CD4-positive, alpha-beta T cell treated with Interleukin-17A for 1 hour (primary cell): Measurements from ENCODE around the gene SMCO4.
"Not testable (repeated sequence)": the region's sequence is repeated elsewhere in the genome, so short reads cannot be mapped to it uniquely, and the experiment has no call there.

ENCODE experiments used
- DNase-seq: peaks from one replicate; pipeline ENCODE4 v3.0.0-alpha.2; 2020

Gene SMCO4, protein sequence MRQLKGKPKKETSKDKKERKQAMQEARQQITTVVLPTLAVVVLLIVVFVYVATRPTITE

DNA sequence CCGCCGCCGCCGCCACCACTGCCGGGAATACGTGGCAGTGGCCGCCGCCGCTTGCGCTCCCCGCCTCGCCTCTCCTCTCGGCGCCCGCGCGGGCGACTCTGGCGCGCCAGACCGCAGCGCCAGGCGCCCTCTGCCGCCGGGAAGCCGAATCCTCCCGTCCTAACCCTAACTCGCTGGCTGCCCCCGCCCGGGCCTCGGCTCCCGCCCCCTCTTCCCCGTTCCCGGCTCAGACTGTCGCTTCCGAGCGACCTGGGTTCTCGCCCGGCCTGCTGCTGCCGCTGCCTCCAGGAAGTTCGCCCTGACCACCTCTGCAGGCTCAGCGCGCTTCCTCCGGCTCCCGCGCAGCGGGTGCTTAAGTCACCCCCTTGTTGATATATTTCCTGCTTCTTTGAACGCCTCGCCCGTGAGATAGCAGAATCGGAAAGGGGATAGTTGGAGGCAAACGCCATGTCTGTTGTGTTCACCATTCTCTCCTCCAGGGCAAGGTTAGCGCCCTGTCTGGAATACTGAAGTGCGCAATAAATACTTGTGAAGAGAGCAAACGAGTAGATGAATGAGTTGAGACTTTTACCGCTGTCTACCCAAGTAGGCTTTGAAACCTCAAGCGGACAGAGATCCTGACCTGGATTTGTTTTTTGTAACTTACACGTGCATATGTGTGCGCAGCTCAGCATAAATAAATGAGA is at the start of gene SMCO4:
SMCO4 (minus strand) TSS at position 100 of the 686 bp plus-strand sequence. CDS start 64,202 bp downstream, outside the sequence.
- peak; percentile 64 for DNase-seq

DNA sequence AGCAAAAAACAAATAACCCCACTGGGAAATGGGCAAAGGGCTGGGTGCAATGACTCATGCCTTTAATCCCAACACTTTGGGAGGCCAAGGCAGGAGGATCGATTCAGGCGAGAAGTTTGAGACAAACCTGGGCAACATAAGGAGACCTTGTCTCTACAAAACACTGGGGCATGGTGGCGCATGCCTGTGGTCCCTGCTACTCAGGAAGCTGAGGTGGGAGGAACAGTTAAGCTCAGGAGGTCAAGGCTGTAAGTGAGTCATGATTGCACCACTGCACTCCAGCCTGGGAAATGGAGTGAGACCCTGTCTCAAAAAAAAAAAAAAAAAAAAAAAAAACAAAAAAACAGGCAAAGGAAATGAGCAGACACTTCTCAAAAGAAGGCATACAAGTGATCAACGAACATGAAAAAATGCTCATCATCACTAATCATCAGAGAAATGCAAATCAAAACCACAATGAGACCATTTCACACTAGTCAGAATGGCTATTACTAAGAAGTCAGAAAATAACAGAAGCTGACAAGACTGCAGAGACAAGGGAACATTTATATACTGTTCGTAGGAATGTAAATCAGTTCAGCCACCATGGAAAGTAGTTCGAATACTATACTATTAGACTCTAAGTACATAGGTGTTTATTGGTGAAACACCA is 48.2 kb upstream of the SMCO4 start:
- no peak for DNase-seq

DNA sequence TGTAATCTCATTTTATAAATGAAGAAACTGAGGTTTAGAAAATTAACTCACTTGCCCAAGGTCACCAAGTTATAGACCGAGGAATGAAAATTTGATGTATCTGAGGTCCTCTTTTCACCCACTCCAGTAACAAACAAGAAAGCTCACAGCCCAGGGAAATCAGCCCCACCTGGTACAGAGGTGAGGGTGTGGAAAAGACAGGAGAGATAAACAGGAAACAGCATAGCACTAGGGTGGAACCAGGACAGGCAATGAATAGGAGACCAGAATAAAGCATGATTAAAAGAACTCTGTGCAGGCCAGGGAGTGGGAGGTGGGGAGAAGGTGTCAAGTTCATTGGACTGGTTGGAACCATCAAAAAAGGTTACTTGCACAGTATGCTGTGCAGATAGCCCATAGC is 46.2 kb upstream of the SMCO4 start:
- DNase-seq, result no peak

DNA sequence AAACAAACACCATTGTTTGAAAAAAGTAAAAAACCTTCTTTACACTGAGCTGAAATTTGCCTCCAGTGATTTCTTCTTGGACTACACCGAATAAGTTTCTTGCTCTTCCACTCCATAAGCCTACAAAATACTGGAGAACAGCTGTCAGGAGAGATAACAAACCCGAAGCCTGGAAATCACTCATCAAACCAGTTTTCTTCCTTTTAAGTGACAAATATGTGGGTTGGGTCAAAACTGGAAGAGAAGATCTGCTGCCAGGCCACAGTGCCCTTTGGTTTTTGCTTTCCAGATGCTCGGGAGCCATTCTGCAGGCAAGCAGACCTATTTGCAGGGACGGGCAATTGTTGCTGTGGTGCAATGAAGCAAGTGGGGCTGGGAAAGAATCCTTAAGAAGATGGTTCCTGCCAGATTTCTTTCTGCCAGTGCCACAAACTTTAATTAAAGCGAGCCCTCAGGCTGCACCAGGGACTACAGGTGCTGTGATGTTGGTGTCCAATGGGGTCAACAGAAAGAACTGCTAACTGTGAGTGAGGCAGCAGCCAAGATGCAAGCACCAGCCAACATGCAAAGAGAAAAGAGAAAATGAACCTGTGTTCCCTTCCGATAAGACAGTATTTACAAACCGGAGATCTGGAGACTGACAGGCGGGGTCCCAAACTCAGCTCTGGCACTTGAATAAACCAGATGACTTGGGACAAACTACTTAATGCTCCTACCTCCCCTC is 44.8 kb upstream of the SMCO4 start:
- DNase-seq, result no peak

DNA sequence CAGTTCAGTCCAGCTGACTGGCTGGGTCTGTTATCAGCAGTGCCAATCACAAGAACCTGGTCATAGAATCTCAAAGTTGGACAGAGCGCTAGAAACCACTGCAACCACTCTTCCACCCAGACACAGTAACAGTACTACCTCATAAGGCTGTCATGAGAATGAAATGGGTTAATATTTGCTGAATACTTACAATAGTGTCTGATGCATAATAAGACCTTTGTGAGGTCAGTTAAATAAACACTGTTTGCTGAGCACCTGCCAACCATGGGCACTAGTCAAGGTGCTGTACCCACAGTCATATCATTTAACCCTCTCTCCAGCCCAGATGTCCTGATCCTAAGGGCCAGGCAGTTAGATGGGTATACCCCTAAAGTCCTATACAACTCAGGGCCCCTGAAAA is 44.2 kb upstream of the SMCO4 start:
- not testable (repeated sequence) for DNase-seq

DNA sequence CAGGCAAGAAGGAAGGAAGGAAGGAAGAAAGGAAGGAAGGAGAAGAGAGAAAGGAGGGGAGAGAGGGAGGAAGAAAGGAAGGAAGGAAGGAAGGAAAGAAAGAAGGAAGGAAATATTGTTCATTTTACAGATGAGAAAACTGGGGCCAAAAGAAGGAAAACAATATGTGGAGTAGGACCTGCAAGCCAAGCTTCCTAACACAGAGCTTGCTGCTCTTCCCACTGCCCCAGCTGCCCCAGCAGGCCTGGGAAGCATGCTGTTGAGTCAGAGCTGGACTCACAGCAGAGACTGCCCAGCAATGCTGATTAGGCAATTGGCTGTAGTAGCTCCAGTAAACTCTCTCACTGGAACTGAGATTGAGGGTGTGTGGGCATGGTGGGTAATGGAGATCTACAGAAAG is 42.6 kb upstream of the SMCO4 start:
- no peak for DNase-seq

DNA sequence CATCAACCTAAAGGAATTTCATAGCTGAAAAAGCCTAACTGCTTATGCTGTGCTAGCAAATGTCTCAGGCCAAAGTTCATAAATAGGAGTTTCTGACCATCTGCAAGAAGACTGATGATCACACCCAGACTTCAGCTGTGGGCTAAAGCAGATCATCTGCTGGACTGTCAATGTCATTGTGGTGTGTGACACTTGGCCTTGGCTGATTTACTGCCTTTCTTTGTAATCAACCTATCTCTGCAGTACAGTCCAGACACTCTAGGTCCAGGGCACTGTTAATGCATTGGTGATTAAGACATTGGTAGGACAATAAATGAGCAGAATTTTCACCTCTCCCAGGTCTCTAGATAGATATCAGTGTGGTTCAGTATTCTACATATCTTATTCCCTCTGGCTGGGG is 40.3 kb upstream of the SMCO4 start:
- no peak for DNase-seq

DNA sequence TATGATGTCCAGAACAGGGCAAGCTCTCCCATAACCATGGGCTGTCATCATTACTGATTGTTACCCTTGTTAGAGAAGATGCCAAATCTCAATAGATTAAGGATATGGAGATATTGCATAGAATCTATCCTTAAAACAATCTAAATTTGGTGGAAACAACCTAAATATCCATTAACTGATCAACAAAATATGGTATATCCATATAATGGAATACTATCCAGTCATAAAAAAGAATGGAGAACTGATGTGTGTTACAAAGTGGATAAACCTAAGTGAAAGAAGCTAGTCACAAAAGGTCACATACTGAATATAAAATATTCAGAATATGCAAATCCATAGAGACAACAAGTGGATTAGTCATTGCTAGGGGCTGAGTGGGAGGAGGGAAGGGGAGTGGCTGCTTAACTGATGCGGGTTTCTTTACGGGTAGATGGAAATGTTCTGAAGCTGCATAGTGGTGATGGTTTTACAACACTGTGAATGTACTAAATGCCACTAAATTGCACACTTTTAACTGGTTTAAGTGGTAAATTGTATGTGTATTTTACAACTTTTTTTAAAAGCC is 36.1 kb upstream of the SMCO4 start:
- no peak for DNase-seq

DNA sequence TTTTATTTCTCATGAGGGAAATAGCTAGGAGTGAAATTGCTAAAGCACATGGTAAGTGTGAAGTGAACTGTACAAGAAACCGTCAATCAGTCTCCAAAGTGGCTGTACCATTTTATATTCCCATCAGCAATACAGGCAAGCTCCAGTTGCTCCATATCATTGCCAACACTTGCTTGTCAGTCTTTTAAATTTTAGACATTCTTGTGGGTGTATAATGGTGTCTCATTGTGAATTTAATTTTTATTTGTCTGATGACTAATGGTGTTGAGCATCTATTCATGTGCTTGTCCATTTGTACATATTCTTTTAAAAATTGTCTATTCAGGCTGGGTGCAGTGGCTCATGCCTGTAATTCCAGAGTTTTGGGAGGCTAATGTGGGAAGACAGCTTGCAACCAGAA is 34.1 kb upstream of the SMCO4 start:
- no peak for DNase-seq

DNA sequence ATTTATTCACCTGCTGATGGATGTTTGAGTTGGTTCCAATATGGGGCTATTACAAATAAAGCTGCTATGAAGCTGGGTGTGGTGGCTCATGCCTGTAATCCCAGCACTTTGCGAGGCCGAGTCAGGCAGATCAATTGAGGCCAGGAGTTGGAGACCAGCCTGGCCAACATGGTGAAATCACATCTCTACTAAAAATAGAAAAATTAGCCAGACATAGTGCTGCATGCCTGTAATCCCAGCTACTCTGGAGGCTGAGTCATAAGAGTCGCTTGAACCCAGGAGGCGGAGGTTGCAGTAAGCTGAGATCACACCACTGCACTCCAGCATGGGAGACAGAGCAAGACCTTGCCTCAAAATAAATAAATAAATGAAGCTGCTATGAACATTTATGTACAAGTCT is 33.7 kb upstream of the SMCO4 start:
- not testable (repeated sequence) for DNase-seq

DNA sequence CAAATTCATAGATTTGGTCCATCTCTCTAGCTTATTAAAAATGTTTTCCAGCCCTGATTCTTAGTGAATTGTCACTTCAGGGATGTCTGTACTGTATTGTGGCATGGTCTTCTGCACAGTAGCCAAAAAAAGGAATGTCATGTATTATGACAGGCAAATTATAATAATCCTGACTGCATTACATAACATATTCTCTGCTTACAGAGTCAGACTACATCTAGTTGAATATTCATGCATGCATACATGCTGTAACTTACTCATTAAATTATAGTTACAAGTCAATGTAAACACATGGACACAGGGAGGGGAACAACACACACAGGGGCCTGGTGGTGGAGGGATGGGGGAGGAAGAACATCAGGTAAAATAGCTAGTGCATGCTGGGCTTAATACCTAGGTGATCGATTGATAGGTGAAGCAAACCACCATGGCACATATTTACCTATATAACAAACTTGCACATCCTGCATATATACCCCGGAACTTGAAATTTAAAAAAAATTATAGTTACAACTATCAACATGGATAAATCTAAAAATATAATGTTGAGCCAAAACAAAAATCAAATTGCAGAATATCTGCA is 31.5 kb upstream of the SMCO4 start:
- DNase-seq, result no peak

DNA sequence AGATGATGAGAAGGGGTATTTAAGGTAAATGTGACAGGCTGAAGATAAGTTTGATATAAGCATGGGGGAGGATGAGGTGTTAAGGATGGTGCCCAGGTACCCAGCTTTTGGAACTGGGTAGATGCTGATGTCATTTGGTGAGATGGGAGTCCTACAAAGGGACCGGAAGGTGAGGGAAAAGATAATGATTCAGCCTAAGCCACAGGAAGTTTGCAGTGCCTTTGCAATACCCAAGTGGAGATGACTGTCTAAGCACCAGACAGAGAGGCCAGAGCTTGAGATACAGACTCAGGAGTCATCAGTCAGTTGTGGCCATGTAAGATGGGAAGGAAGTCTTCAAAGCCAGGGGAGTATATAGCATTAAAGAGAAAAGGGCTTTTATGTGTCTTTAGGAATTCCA is 30.0 kb upstream of the SMCO4 start:
- DNase-seq, result no peak

DNA sequence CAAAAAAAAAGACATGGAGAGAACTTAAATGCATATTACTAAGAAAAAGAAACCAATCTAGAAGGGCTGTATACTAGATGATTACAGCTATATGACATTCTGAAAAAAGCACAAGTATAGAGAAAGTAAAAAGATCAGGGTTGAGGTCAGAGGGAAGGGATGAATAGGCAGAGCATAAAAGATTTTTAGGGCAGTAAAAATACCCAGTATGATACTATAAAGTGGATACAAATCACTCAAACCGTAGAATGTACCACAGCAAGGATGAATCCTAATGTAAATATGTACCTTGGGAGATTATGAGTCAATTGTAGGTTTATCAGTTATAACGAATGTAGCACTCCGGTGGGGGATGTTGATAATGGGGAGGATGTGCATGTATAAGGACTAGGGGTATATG is 29.4 kb upstream of the SMCO4 start:
- DNase-seq, result no peak

DNA sequence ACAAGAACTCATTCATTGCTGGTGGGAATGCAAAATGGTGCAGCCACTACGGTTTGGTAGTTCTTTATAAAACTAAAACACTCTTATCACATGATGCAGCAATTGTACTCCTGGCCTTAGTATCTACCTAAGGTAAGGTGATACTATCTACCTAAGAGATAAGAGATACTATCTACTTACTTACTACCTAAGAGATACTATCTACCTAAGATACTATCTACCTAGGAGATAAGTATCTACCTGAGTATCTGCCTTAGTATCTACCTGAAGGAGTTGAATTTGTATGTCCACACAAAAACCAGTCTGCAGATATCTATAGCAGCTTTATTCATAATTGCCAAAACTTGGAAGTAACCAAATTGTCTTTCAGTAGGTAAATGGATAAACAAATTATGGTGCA is 29.0 kb upstream of the SMCO4 start:
- DNase-seq, result no peak

DNA sequence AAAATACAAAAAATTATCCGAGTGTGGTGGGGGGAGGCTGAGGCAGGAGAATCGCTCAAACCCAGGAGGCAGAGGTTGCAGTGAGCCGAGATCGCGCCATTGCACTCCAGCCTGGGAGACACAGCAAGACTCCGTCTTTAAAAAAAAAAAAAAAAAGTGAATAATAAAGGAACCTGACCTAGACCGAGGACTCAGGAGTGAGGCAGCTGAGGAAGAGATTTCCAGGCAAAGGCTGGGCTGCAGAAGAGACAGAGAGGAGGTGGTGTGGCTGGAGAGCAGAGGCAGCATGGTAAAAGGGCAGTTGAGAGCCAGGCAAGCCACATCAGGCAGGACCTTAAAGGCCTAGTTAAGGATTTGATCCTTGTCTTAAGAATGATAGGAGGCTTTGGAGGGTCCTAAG is 28.4 kb upstream of the SMCO4 start:
- DNase-seq, result no peak

DNA sequence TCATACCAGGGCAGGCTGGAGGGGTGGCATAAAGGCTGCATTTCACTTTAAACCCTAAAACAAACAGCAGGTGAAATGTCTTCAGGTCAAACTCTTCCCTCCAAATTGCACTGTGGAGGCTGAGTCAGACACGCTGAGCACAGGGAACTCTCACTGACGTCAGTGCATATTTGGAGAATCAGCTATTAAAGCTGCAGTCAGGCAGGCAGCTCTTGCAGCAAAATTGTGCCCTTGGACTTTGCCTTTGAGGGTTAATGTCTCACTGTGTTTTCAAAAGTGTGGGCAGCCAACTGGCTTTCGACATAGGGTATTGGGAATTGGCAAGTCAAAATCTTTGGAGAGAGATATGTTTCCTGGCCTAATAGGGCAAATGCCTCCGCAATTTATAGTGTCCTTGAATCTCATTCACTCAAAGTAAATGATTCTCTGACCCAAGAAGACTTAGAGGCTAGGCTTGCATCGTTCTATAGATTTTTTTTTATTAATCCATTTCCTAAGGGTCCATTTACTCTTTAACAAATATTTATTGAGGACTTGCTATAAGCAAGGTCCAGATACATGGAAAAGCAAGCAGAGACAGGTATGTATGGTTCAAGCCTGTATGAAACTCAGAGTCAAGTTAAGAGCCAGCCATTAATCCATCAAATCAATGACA is 27.7 kb upstream of the SMCO4 start:
- no peak for DNase-seq

DNA sequence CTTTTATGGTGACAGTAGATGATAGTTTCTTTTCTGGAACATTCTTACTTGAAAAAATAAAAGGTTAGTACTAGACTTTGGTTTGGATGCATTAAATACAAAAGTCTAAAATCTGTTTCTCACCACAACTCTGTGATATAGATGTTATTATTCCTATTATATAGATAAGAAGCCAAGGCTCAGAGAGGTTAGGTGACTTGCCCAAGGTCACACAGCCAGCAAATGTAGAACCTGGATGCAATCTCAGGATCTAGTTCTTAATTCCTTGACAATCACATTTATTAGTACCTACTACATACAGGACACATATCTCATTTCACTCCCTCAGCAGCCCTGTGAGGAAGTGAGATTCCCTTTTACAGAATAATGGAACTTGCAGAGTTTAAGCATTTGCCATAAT is 26.3 kb upstream of the SMCO4 start:
- DNase-seq, result no peak

DNA sequence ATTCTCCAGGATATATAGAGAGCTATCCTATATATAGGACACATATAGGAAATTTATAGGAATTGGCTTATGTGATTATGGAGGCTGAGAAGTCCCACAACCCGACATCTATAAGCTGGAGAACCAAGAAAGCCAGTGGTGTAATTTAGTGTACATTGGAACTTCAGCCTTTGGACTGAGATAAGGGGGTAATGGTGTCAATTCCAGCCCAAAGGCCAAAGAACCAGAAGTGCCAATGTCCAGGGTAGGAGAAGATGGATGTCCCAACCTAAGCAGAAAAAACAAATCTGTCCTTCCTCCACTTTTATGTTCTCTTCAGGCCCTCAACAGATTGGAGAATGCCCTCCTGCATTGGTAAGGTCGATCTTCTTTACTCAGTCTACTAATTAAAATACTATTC is 25.5 kb upstream of the SMCO4 start:
- no peak for DNase-seq

DNA sequence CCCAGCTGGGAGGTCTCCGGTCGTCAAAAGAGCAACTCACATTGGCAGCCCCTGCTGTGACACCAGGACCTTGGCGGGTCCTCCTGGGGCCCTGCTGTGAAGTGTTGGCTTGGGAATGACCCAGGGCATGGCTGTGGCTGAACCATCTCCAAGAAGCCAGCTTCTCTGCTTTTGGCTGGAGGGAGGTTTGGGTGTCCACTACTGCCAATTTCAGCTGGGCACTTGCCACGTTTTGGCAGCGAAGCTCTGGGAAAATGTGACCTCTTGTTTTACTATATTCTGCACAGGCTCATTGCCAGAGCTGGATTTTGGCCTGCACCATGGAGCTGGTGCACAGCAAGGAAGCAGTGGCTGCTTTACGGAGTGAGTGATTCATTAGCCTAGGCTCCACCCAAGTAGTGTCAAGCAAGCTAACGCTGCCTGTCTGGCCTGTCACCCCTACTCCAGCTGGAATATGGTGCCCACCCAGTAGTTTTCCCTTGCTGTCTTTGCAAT is 24.3 kb upstream of the SMCO4 start:
- no peak for DNase-seq

DNA sequence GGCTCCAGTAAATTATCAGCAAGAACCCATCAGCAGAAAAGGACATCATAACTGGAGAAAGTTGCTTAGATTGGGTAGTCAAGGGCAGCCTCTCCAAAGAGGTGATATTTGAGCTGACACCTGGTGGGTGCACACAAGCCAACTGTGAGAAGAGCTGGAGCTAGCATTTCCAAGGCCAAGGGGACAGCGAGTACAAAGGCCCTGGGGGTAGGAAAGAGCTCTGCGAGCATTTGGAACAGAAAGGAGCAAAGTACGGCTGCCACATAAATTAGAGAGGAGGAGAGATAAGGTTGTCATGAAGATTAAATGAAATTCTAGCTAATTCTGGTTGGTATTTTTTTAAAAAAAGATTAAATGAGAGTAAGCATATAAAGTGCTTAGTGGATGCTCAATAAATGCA is 21.7 kb upstream of the SMCO4 start:
- DNase-seq, result no peak

DNA sequence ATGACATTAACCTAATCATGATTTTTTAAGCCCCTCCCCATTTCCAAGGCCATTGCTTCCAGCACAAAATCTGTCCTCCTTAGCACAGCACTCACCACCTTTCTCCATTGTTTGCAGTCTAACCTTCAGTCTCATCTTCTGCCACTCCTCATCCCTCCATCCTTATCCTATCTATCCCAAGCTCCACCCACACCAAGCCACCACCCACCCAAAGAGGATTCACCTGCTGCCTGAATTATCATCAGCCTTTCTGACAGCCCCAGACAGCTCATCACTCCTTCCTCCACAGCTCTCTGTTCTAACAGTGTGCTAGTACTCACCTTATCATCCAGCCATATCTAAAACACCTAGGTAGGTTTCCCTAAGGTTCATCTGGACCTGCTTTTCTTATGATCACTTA is 20.7 kb upstream of the SMCO4 start:
- DNase-seq, result no peak

DNA sequence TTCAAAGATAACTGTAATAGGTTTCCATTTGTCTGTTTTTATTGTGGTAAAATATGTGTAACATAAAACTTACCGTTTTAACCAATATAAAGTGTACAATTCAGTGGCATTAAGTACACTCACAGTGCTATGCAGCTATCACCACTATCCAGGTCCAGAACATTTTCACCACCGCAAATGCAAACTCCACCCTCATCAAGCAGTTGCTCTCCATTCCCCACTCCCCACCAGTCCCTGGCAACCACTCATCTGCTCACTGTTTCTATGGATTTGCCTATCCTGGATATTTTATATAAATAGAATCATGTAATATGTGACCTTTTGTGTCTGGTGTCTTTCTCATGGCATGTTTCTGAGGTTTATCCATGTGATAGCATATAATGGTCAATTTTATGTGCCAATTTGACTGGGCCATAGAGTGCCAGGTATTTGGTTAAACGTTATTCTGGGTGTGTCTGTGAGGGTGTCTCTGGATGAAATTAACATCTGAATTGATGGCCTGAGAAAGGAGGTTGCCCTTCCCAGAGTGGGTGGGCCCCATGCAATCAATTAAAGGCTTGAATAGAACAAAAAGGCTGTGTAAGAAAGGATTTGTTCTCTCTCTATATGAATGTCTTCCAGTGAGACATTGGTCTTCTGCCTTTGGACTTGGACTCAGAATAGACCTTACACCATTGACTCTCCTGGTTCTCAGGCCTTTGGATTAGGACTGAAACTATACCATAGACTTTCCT is 17.2 kb upstream of the SMCO4 start:
- DNase-seq, result no peak
